ENCODE data around the gene RNF144A.
"Not testable (repeated sequence)": the region's sequence is repeated elsewhere in the genome, so short reads cannot be mapped to it uniquely, and the experiment has no call there.

RNF144A gene

GRCh38 chr2:6929196-6929819, 12.1 kb downstream of the RNF144A start:
- DNase-seq (ENCODE audit: low spot score) = no peak

DNA sequence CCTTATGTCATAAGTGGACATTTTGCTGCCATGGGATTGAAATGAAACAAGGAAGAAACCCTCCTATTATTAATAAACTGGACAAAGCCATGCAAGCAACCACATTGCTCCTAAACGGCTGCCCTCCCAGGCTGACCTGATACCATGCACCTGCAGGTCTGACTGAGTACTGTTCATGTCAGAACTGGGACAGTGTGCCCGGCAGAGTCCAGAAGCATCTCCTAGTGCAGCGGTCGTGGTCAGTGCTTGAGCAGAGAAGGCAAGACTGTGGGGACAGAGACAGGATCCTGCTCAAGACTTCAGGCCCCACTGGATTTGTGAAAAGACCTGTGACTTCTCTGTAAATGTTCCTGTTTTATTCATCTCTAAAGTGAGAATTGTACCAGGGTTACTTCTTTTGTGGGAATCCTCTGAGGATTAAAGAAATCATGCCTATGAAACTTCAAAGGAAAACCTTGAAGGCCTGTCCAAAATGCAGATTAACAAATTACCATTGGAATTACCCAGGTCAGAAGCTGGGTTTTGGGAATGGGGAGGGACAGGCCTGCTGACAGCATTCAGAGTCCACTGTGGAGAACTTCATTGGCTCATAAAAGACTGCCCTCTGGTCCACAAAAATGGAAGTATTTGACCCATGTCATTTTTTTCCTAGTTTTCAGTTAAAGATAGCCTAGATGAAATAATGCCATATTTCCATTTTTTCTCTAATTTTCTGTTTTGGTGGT, 13.9 kb downstream of the RNF144A start:
- DNase-seq (ENCODE audit: low spot score) = no peak

- no peak for DNase-seq (ENCODE audit: low spot score)
Measured at GRCh38 chr2:6931753-6932152, 14.5 kb downstream of the RNF144A start.

- no peak for DNase-seq (ENCODE audit: low spot score)
Measured at GRCh38 chr2:6932206-6932605, 15.0 kb downstream of the RNF144A start.

DNA sequence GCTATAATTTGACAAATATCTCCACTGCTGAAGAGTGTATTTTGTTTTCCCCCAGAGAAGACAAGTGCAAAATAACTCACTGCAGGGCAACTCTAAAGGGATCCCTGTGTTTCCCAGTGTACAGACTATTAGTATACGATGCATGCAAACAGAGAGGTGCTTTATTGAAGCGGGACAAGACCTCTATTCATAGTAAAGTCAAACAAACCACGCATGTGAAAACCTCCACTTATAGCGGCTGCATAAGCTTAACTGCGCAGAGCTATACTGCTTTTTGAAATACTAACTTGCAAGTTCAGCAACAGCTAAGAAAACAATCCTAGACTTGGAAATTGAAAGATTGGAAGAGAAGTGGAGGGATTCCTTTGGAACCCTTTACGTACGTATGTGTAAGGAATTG, 15.6 kb downstream of the RNF144A start:
- no peak for DNase-seq (ENCODE audit: low spot score)

GRCh38 chr2:6933911-6934310, 16.7 kb downstream of the RNF144A start:
- no peak for DNase-seq (ENCODE audit: low spot score)

DNA sequence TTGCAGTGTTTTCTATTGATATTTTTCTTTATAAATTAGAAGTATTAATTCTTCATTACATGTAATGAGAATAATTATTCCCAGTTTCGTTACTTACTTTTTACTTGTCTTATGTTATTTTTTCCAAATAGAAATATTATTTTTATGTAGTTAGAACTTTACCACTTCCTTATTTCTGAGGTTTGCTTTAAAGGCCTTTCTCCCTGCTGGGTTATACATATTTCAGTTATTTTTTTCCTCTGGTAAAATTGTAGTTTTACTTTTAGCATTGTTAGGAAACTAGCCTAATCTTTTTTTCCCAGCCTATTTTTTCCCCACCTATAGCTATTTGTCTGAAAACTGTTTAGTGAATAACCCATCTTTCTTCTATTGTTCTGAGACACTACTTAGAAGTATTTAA, 17.1 kb downstream of the RNF144A start:
- no peak for DNase-seq (ENCODE audit: low spot score)

DNA sequence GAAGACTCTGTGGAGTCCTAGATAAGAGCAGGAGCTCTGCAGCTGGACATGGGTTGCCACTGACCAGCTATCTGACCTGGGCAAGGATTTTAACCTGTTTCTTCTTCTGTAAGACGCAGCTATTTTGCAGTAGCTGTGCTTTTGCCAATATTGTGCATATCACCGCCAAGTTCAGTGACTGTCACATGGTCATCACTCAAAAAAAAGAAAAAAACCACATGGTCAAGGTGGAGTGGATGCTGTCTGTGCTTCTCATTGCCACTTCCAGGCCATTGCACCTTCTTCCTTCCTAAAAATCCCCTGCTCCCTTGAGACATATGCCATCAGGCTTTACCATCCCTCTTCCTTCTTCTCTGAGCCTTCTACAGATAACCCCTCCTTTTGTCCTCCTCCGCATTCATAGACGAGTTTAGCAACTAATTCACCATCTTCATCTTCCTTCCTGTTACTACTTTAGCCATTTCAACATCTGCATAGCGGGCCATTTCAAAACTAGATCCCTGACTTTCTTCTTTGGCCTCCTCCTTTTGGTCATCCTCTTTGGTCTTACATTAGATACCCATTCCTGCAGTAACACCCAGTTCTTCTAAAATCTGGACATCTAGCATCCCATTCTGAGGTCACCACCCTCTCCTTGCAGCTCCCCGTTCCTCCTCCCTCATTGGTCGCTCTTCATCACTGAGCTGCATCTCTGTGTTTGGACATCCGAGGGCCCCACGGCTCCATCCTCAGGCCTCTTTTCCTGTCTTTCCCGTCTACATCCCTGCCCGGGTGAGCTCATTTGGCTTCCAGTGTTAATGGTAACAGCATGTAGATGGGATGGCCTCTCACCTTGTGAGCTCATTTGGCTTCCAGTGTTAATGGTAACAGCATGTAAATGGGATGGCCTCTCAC, 17.8 kb downstream of the RNF144A start:
- no peak for DNase-seq (ENCODE audit: low spot score)

GRCh38 chr2:6935652-6936020, 18.4 kb downstream of the RNF144A start:
- DNase-seq (ENCODE audit: low spot score) = not testable (repeated sequence)

- DNase-seq (ENCODE audit: low spot score) = no peak
Measured at GRCh38 chr2:6937157-6937556, 19.9 kb downstream of the RNF144A start.

- no peak for DNase-seq (ENCODE audit: low spot score)
Measured at GRCh38 chr2:6937582-6937981, 20.4 kb downstream of the RNF144A start.

- no peak for DNase-seq (ENCODE audit: low spot score)
Measured at GRCh38 chr2:6939071-6939470, 21.9 kb downstream of the RNF144A start.

DNA sequence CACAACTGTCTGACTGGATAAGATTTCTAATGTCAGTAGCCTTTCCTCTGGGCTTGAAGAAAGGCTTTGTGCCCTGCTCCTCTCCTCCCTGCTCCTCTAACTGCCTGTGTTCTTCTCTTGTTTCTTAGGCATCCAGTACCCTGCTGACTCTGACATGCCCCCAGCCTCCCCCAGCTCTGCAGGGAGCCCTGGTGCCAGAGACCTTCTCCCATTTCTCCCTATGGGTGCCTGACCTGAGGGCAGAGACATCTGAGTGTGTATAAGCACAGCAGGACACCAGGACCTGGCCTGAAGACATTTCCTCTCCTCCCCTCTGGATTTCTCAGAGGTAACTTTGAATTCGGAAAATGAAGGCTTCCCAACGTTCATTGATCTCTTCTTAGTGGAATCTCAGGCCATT, 23.6 kb downstream of the RNF144A start:
- DNase-seq (ENCODE audit: low spot score) = no peak

DNA sequence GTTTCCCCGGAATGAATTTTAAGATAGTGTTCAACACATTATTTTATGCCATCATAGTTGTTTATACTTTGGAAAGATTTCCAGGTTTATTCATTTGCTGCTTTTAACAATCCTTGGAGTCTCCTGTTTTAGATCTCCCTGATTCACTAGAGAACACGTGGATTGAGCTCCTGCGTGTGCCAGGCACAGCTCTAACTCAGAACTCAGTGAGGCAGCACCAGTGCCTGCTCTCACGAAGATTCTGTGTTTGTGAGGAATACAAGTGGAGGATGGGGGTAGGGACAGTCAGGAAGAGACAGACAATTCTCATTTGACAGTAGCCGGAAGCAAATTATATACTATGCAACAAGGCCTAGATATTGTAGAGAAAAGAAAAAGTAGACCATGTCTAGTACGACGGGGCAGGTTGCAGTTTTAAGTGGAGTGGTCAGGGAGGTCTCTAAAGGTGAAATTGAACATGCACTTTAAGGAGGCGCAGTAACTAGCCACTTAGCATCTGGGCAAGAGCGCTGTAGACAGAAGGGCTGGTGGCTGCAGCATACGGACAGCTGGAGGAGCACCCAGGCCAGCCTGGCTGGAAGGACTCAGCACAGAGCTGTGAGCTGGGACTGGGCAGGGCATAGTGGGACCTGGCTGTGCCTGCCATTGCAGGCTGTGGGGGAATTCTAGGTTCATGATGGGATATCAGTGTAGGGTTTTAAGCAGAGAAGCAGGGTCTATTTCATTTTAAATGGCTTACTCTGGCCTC, 24.3 kb downstream of the RNF144A start:
- no peak for DNase-seq (ENCODE audit: low spot score)

DNA sequence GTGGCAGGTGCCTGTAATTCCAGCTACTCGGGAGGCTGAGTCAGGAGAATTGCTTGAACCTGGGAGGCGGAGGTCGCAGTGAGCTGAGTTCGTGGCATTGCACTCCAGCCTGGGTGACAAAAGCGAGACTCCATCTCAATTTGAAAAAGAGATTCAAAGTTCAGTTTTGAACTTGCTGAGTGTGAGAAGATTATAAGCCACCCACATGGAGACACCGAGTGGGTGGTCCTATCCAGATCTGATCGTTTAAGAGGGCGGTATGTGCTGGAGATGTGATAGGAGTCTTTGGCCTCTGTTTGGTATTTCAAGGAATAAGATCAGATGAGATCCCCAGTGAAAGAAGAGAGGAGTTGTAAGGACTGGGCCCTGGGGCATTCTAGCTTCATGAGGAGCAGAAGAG, 25.6 kb downstream of the RNF144A start:
- DNase-seq (ENCODE audit: low spot score) = no peak

DNA sequence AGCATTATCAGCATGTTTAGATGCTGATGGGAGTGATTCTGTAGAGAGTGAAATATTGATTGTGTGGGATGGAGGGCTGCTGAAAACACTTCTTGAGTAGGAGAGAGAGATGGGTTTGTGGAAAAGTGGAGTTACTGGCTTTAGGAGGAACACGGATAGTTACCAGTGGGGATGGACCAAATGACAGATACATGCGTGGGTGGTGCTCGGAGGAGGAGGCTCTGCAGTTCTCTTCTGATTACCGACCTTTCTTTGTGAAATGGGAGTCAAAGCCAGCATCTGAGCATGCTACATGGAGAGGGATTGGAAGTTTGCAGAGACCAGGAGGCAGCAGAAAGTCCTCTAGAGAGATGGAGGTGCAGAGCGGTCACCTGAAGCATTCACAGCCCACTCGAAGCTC, 26.3 kb downstream of the RNF144A start:
- no peak for DNase-seq (ENCODE audit: low spot score)

GRCh38 chr2:6943971-6944370, 26.8 kb downstream of the RNF144A start:
- no peak for DNase-seq (ENCODE audit: low spot score)

DNA sequence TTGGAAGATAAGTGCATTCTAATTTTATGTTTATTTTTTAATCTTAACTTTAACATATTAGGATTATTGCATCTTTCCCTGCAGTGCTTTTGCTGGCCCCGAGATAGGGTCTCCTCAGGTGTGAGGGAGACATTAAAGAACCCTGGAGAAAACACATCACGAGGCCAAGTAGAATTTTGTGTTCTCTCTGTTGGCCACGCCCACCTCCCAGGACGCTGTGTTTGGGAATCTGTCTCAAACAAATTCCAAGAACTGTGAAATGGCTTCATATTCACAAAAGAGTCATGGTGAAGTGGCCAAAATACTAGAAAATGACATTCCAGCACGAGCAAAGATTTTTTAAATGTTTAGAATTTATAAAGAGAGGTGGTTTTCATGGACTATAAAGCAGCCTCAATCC, 27.3 kb downstream of the RNF144A start:
- no peak for DNase-seq (ENCODE audit: low spot score)

GRCh38 chr2:6945087-6945813, 28.0 kb downstream of the RNF144A start:
- no peak for DNase-seq (ENCODE audit: low spot score)

DNA sequence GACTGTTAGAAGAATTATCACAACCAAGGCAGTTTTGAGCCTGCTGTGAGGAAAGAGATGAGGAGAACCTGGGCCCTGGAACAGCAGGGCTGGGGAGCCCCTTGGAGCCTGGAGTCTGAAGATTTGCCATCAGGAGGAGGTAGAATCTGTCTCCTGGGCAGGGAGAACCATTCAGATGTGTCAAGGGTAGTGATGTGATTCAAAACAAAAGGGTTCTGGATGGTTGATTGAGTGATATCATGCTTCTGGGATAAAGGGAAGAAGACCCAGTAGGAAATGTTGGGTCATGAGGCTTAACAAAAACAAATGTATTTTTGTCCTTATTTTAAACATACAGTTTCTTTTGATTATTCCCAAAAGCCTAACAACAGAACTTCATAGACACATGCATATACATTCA, 28.6 kb downstream of the RNF144A start:
- DNase-seq (ENCODE audit: low spot score) = no peak

DNA sequence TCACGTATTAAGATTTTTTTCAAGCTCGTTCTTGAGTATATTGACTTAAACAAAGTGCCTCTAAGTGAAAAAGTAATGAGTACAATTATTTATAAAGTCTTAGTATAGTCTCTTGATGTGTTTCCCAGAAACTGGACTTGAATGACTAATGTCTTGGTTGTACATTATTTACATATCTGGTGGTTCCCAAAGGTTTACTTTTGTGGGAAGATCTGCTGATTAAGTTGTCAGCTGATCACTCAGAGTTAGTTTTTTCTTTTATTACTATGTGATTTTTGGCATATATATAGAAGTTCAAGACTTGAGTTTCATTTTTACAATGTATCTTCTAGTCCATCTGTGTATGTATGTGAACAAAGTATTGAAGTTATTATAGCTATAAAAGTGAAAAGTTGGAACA, 29.5 kb downstream of the RNF144A start:
- DNase-seq (ENCODE audit: low spot score) = no peak
